GM21576 (cell line): ENCODE results near the gene PPFIA4.
"Not testable (repeated sequence)": the region's sequence is repeated elsewhere in the genome, so short reads cannot be mapped to it uniquely, and the experiment has no call there.

Experiments
- ATAC-seq: cut with Tn5 transposase; IDR thresholded peaks from one replicate; pipeline ENCODE4 v1.9.1; 2021; ENCODE audit warnings: mild to moderate bottlenecking, moderate library complexity; ENCODE audit not compliant: unreplicated experiment

PPFIA4 gene

DNA sequence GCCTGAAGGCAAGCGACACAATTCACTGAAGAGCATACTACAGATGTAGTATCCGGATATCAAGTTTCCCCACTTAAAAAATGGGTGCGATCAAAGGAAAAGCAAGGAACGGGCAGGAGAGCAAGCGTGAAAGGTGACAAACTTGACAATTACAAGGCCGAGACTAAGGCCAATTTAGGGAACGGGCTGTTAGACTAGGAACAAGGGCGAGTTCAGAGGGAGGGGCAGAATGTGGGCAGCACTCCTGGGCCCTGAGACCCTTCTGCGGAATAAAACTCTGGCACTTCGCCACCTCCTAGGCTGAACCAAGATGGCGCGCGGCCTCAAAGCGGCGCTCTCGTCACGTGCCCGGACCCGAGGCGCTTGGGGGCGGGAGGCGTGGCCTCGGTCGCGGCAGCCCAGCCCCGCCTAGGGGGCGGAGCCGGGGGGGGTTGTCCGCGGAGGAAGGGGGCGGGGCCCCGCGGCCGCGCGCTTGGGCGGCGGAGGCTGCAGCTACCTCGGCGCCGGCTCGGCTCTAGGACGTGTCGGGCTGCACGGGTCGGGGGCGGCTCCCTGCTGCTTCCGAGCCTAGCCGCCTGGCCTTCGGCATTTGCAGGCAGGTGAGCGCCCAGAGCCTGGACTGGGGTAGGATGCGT lies at the start of gene PPFIA4:
Gene PPFIA4, plus strand, starts transcription at position 461 of the 635 bp plus-strand sequence. CDS start 12,518 bp downstream, outside the sequence.
- ATAC-seq, result peak; percentile 76

- ATAC-seq, result no peak
These were observed 49.7 kb upstream of the PPFIA4 start for GRCh38 chr1:202976633-202977032.

GRCh38 chr1:202979459-202979858 lies 46.8 kb upstream of the PPFIA4 start:
- no peak for ATAC-seq

DNA sequence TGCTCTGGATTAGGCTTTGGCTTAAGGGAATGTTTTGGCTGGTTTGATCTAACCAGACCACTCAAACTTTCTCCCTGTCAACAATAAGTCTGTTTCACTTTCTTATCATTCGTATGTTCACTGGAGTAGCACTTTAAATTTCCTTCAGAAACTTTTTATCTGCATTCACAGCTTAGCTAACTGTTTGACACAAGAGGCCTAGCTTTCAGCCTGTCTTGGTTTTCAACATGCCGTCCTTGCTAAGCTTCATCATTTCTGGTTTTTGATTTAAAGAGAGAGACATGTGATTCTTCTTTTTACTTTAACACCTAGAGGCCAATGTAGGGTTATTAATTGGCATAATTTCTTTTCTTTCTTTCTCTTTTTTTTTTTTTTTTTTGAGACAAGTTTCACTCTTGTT lies 44.4 kb upstream of the PPFIA4 start:
- no peak for ATAC-seq

DNA sequence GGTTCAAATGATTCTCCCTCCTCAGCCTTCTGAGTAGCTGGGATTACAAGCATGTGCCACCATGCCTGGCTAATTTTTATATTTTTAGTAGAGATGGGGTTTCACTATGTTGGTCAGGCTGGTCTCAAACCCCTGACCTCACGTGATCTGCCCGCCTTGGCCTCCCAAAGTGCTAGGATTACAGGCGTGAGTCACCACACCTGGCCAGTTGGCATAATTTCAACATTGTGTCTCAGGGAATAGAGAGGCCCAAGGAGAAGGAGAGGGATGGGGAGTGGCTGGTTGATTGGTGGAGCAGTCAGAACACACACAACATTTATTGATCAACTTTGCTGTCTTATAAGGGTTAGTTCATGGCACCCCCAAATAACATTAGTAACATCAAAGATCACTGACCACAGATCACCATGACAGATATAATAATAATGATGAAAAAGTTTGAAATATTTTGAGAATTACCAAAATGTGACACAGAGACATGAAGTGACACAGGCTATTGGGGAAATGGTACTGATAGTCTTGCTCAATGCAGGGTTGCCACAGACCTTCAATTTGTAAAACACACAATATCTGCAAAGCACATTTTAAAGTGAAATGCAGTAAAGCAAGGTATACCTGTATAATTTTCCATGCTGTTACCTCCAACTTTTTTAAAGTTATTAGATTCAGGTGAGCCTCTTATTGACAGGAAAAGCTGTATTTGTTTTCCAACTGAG lies 43.4 kb upstream of the PPFIA4 start:
- ATAC-seq, result no peak

GRCh38 chr1:202986120-202986519 lies 40.2 kb upstream of the PPFIA4 start:
- not testable (repeated sequence) for ATAC-seq

- ATAC-seq, result no peak
These were observed 39.0 kb upstream of the PPFIA4 start for GRCh38 chr1:202987255-202987654.

DNA sequence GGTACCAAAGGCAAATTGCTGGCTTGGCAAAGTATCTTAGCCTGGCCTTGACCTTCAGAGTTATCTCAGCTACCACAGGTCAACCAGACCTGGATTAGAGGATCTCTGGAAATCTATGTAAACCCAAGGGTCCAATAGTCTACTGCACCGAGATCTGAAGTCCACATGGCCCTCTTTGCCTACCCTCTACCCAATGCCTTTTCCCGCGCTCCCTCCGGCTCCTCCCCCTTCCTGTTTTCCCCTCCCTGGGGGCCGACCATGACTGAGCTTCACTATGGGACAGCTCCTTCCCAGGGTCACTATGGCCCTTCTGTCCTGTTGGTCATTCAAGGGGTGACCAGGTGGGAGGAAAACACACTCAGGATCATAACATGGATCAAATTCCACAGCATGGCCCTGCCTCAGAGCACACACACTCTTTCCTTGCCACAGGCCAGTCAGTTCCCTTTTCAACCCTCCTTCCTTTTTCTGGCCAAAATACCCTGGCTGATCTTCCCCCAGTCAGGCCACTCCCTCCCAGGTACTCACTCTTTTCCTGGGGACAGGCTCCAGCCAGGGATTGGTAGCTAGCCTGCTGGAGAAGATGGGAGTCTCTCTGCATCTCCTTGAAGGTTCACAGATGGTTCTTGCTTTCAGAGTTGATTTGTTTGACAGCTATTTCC lies 38.2 kb upstream of the PPFIA4 start:
- no peak for ATAC-seq

DNA sequence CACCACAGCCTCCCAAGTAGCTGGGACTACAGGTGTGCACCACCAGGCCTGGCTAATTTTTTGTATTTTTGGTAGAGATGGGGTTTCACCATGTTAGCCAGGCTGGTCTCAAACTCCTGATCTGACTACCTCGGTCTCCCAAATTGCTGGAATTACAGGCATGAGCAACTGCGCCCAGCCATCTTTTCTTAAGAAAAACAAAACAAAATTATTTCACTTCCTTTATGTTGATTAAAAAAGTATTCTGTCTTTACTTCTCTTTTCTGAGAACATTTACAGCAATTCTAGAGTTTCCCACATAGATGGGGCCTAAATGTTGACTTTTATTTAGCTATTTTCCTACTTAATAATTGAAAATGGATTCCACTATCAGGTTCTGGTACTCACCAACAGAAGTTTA lies 36.4 kb upstream of the PPFIA4 start:
- ATAC-seq, result no peak

DNA sequence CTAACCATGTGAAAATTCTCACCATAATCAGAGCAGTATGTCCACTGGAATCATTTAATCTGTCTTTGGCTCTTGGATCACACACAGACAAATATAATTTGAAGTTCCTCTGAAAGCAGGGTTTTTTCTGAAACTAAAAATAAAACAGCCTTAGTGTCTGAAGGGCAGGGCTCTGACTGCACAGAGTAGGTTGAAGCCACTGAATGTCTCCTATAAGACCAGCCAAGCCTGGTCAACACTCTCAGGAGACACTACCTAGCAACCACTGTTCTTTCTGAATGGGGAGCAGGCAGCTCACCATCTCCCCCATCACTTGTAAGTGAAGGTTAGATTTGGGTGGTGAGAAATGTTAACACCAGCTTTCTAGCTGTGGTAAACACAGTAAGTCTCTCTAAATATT lies 35.2 kb upstream of the PPFIA4 start:
- ATAC-seq, result no peak

- ATAC-seq, result no peak
These were observed 31.5 kb upstream of the PPFIA4 start for GRCh38 chr1:202994756-202995155.

- ATAC-seq, result no peak
These were observed 27.2 kb upstream of the PPFIA4 start for GRCh38 chr1:202998836-202999750.

DNA sequence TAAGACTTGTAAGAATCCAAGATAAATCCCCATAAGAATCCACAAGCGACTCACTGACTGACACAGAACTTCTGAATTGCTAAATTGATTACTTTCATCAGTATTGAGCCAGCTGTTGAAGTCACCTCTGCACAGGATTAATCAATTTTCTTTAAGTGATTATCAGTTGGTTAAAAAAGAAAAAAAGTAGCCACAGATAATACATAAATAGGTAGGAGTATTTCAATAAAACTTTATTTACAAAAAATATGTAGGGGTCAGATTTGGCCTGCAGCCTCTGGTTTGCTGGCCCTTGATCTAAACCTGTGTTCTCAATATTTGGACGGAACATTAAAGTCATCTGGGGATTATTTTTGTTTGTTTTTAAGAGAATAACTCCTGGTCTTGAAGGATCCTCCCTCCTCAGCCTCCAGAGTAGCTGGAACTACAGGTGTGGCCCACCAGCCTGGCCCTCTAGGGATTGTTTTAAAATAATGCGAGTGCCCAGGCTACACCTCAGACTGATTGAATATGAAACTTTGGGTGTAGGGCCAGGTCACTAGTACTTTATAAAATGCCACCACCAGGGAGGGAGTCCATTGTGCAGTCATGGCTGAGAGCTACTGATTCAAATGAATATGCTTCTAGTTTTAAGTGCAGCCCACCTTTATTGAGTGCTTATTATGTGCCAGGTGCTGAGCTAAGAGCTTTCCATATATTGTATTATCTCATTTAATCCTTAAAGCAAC lies 25.9 kb upstream of the PPFIA4 start:
- no peak for ATAC-seq

- no peak for ATAC-seq
These were observed 24.3 kb upstream of the PPFIA4 start for GRCh38 chr1:203001986-203002385.

DNA sequence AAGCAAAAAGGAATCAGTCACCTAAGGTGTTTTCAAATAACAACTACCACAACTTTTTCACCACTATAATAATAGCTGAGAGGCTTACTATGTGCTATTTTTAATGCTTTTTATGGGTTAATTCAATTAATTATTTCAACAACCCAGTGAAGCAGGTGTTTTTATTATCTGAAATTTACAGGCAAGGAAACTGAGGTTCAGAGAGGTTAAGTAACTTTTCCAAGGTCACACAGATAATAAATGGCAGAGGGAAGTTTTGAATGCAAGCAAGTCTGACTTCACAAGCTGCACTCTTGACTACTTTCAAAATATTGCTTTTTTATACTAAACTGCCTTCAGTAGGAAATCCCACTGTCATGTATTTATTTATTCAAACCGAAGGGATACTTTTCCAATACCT lies 23.3 kb upstream of the PPFIA4 start:
- ATAC-seq, result no peak

GRCh38 chr1:203005395-203006142 lies 20.7 kb upstream of the PPFIA4 start:
- not testable (repeated sequence) for ATAC-seq

- ATAC-seq, result peak; percentile 88
These were observed 19.1 kb upstream of the PPFIA4 start, which contains the start of gene TMEM183A for GRCh38 chr1:203006948-203007871. TSS of gene TMEM183A (plus strand) at chr1:203007374. CDS start at chr1:203007466, 92 bp downstream.

DNA sequence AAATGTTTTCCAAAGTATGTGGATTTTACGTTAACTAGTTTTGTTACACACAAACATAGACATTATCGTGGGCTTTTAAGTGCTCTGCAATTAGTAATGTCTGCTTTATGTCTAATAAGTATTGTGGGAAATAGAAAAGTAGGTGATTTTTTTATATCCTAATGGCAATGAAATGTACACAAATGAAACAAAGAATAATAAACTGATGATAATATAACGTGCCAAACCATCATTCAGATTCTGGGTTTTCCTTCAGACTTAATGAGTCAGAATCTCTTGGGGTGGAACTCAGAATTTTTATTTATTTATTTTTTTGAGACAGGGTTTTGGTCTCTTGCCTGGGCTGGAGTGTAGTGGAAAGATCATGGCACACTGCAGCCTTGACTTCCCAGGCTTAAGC lies 17.1 kb upstream of the PPFIA4 start:
- ATAC-seq, result no peak
